Fibroblast of pulmonary artery (primary cell): ENCODE results near the gene MT1B.

ENCODE experiments used
- DNase-seq: peaks from one replicate; pipeline ENCODE4 v3.0.0-alpha.2; 2010; ENCODE audit warnings: low read depth
- H3K4me3 ChIP-seq: replicated peaks from 2 replicates; pipeline ENCODE4 v1.5.1; 2011; ENCODE audit warnings: low read depth, mild to moderate bottlenecking, control low read depth, low read length, moderate library complexity
- CTCF ChIP-seq: IDR thresholded peaks from 2 replicates; pipeline ENCODE4 v1.5.1; 2011; ENCODE audit warnings: mild to moderate bottlenecking, control low read depth, low read length, inconsistent platforms; ENCODE audit errors: missing control alignments

MT1B gene

GRCh38 chr16:56607675-56608042 lies 44.0 kb upstream of the MT1B start:
- DNase-seq, result no peak
- peak overlapping the region; percentile 32 for H3K4me3 ChIP-seq
- no peak for TF ChIP-seq CTCF

- TF ChIP-seq CTCF, result no peak
- peak within 1 kb of the TSS; percentile 89 for H3K4me3 ChIP-seq
- DNase-seq, result peak; percentile 97
Measured at GRCh38 chr16:56608043-56608875, 43.4 kb upstream of the MT1B start, which contains the start of gene MT2A. Gene MT2A (plus strand): TSS chr16:56608584. CDS start chr16:56608656, 72 bp downstream.

GRCh38 chr16:56608876-56609462 lies 42.7 kb upstream of the MT1B start:
- H3K4me3 ChIP-seq, result peak overlapping the region; percentile 89
- DNase-seq, result peak; percentile 24
- no peak for TF ChIP-seq CTCF

GRCh38 chr16:56609463-56609921 lies 42.2 kb upstream of the MT1B start:
- no peak for TF ChIP-seq CTCF
- peak overlapping the region; percentile 89 for H3K4me3 ChIP-seq
- DNase-seq, result peak; percentile 90

- peak overlapping the region; percentile 89 for H3K4me3 ChIP-seq
- TF ChIP-seq CTCF, result no peak
- peak; percentile 95 for DNase-seq
Measured at GRCh38 chr16:56610017-56610608, 41.6 kb upstream of the MT1B start.

GRCh38 chr16:56610609-56611111 lies 41.0 kb upstream of the MT1B start:
- peak; percentile 55 for DNase-seq
- no peak for TF ChIP-seq CTCF
- H3K4me3 ChIP-seq, result peak overlapping the region; percentile 89
